Smooth muscle cell (in vitro differentiated cells): ENCODE measurements around the gene NR1H2. TPM values are rescaled to one million over a fixed set of nuclear protein-coding genes. Genes with fewer than 3 reads are reported as not detected.

Experiments
- DNase-seq: peaks from one replicate; lab custom pipeline; 2025; ENCODE audit not compliant: unreplicated experiment; lab: John Stamatoyannopoulos, UW
- H2AFZ ChIP-seq: fragments of 200-600 bp; sonication (generic); 2 replicates; pipeline ENCODE4 v1.6.0; 2016; ENCODE audit warnings: antibody characterized with exemption, low read depth, mild to moderate bottlenecking
- H3F3A ChIP-seq: fragments of 200-600 bp; sonication (generic); 2 replicates; pipeline ENCODE4 v1.6.0; 2017; ENCODE audit warnings: antibody characterized with exemption, low read depth
- H3K27ac ChIP-seq: fragments of 200-600 bp; sonication (generic); 2 replicates; pipeline ENCODE4 v1.5.1; 2016; ENCODE audit warnings: low read depth, mild to moderate bottlenecking
- H3K27me3 ChIP-seq: fragments of 200-600 bp; sonication (generic); 2 replicates; pipeline ENCODE4 v1.6.1; 2016; ENCODE audit warnings: low read depth, mild to moderate bottlenecking
- H3K36me3 ChIP-seq: fragments of 200-600 bp; sonication (generic); 2 replicates; pipeline ENCODE4 v1.5.1; 2016; ENCODE audit warnings: low read depth
- H3K4me1 ChIP-seq: fragments of 200-600 bp; sonication (generic); 2 replicates; pipeline ENCODE4 v1.5.1; 2016; ENCODE audit warnings: low read depth
- H3K4me2 ChIP-seq: fragments of 200-600 bp; sonication (generic); 2 replicates; pipeline ENCODE4 v1.6.0; 2016; ENCODE audit warnings: mild to moderate bottlenecking
- H3K4me3 ChIP-seq: fragments of 200-600 bp; sonication (generic); 2 replicates; pipeline ENCODE4 v1.5.1; 2016; ENCODE audit warnings: mild to moderate bottlenecking
- H3K79me2 ChIP-seq: fragments of 200-600 bp; sonication (generic); 2 replicates; pipeline ENCODE4 v1.6.0; 2016; ENCODE audit warnings: low read depth, mild to moderate bottlenecking
- H3K9ac ChIP-seq: fragments of 200-600 bp; sonication (generic); 2 replicates; pipeline ENCODE4 v1.6.0; 2016; ENCODE audit warnings: low read depth
- H3K9me3 ChIP-seq: fragments of 200-600 bp; sonication (generic); replicated peaks from 2 replicates; pipeline ENCODE4 v1.5.1; 2016; ENCODE audit warnings: low read depth
- H4K20me1 ChIP-seq: fragments of 200-600 bp; sonication (generic); 2 replicates; pipeline ENCODE4 v1.6.0; 2016; ENCODE audit warnings: low read depth
- CTCF ChIP-seq: fragments of 200-600 bp; sonication (generic); IDR thresholded peaks from 2 replicates; pipeline ENCODE4 v1.5.1; 2017; ENCODE audit warnings: borderline replicate concordance, mild to moderate bottlenecking, antibody characterized with exemption; ENCODE audit not compliant: insufficient read depth, poor library complexity, severe bottlenecking
- whole genome bisulfite sequencing: methylation state at CpG from one replicate; pipeline ENCODE4 v1.1.7; 2016; ENCODE audit warnings: low lambda C conversion rate; 5-methylcytosine and 5-hydroxymethylcytosine counted together
- polyA plus RNA-seq: library from polyadenylated mRNA; unstranded; fragments of >200 nt; fragmentation: Nextera tagmentation; extraction: Ambion mirVana; gene quantifications from 2 replicates; pipeline ENCODE4 v1.2.1, GENCODE V29; 2016
- total RNA-seq: library from RNA; depleted of rRNA; stranded (reverse); fragments of >200 nt; gene quantifications from 2 replicates; pipeline ENCODE4 v1.2.3, GENCODE V29; 2014

Gene NR1H2
- total and polyA plus RNA-seq, 2 experiments from 2014 or later: 39.5 to 69.7 TPM

GRCh38 chr19:50406156-50406820, 30.0 kb downstream of the NR1H2 start:
- H3K27ac ChIP-seq: no peak overlapping the region
- no peak overlapping the region for H3K4me2 ChIP-seq
- H3K27me3 ChIP-seq: no peaks in the 10 kb centered on the region
- no peaks in the 10 kb centered on the region for H3K9me3 ChIP-seq
- WGBS: 97% methylated on average over 16 of the region's 22 CpGs
- no peak overlapping the region for H3K4me3 ChIP-seq
- H3K79me2 ChIP-seq: no peaks in the 10 kb centered on the region
- H3K4me1 ChIP-seq: no peaks in the 10 kb centered on the region
- no peaks in the 10 kb centered on the region for H3F3A ChIP-seq
- no peaks in the 10 kb centered on the region for H3K36me3 ChIP-seq
- TF ChIP-seq CTCF: no peak
- H2AFZ ChIP-seq: no peak overlapping the region
- DNase-seq: no peak
- H4K20me1 ChIP-seq: no peaks in the 10 kb centered on the region
- H3K9ac ChIP-seq: no peak overlapping the region

GRCh38 chr19:50406829-50407228, 30.6 kb downstream of the NR1H2 start:
- Histone ChIP-seq H3K36me3 (no peaks in the 10 kb centered on the region), H3F3A (no peaks in the 10 kb centered on the region), H3K27me3 (no peaks in the 10 kb centered on the region), H2AFZ (no peak overlapping the region), H4K20me1 (no peaks in the 10 kb centered on the region), H3K4me2 (no peak overlapping the region), H3K4me1 (no peaks in the 10 kb centered on the region), H3K27ac (no peak overlapping the region), H3K9ac (no peak overlapping the region), H3K79me2 (no peaks in the 10 kb centered on the region), H3K4me3 (no peak overlapping the region), H3K9me3 (no peaks in the 10 kb centered on the region)
- 99% methylated on average over 18 of the region's 19 CpGs for WGBS
- DNase-seq: no peak
- no peak for TF ChIP-seq CTCF

GRCh38 chr19:50409347-50409746, 33.1 kb downstream of the NR1H2 start:
- Histone ChIP-seq H3K9me3 (no peaks in the 10 kb centered on the region), H3K27me3 (no peaks in the 10 kb centered on the region), H3K9ac (no peak overlapping the region), H3F3A (no peaks in the 10 kb centered on the region), H3K36me3 (no peaks in the 10 kb centered on the region), H2AFZ (no peak overlapping the region), H3K79me2 (no peaks in the 10 kb centered on the region), H3K4me1 (no peaks in the 10 kb centered on the region), H3K27ac (no peak overlapping the region), H3K4me3 (no peak overlapping the region), H4K20me1 (no peaks in the 10 kb centered on the region), H3K4me2 (no peak overlapping the region)
- no peak for TF ChIP-seq CTCF
- 94% methylated on average over 17 of the region's 17 CpGs for WGBS
- no peak for DNase-seq

GRCh38 chr19:50410109-50410508, 33.9 kb downstream of the NR1H2 start:
- TF ChIP-seq CTCF: no peak
- no peaks in the 10 kb centered on the region for H3K27me3 ChIP-seq
- no peaks in the 10 kb centered on the region for H4K20me1 ChIP-seq
- no peak overlapping the region for H3K4me3 ChIP-seq
- no peak overlapping the region for H3K27ac ChIP-seq
- H2AFZ ChIP-seq: no peak overlapping the region
- no peak overlapping the region for H3K4me2 ChIP-seq
- no peaks in the 10 kb centered on the region for H3K9me3 ChIP-seq
- no peaks in the 10 kb centered on the region for H3K79me2 ChIP-seq
- WGBS: 99% methylated on average over 10 of the region's 10 CpGs
- no peak overlapping the region for H3K9ac ChIP-seq
- H3K4me1 ChIP-seq: no peaks in the 10 kb centered on the region
- DNase-seq: no peak
- H3F3A ChIP-seq: no peaks in the 10 kb centered on the region
- H3K36me3 ChIP-seq: no peaks in the 10 kb centered on the region
